K562 (cell line): ENCODE measurements around the gene NTM. TPM values are rescaled to one million over a fixed set of nuclear protein-coding genes. Genes with fewer than 3 reads are reported as not detected.

Experiments
- ATAC-seq: fragments of 200-7000 bp; cut with Tn5 transposase; 3 replicates; pipeline ENCODE4 v1.9.1; 2020; ENCODE audit warnings: moderate library complexity
- BruUV-seq: library from RNA; stranded (reverse); fragments of 400-500 nt; replicated peaks from 2 replicates; lab custom pipeline; 2021; lab: Mats Ljungman, UMichigan
- CTCF ChIA-PET: fragments of 300-600 bp; formaldehyde crosslinking; extraction: SDS; loops from one replicate; lab custom pipeline; 2021; ENCODE audit warnings: low intra/inter-chr PET ratio; lab: Yijun Ruan, JAX
- POLR2A ChIA-PET: fragments of 300-600, 350-650 bp; sonication (Branson Sonifier 250); formaldehyde crosslinking; extraction: SDS; loops from one replicate; lab custom pipeline; 2021; ENCODE audit warnings: antibody characterized with exemption, inconsistent platforms; lab: Yijun Ruan, JAX
- DNase-seq, 4 experiments: peaks; one replicate each; pipeline versions ENCODE4 v3.0.0 to v3.0.0-alpha.2; 2011 to 2018; ENCODE audit warnings: low spot score in 3 of 4, mixed read lengths in 3 of 4; ENCODE audit errors: extremely low read depth in 1 of 4
- FAIRE-seq: peaks from 2 replicates; lab custom pipeline; 2011; peaks lifted over from hg19 to GRCh38; lab: Jason Lieb, UNC
- H2AFZ ChIP-seq: 2 replicates; pipeline ENCODE4 v1.6.0; 2011; ENCODE audit warnings: low read depth, low read length, control low read depth, inconsistent platforms
- H3K27ac ChIP-seq: fragments of 200-600 bp; 3 replicates; pipeline ENCODE4 v1.8.0; 2011; ENCODE audit warnings: low read depth, mild to moderate bottlenecking, control low read depth, inconsistent platforms, low read length, moderate library complexity, mixed read lengths; ENCODE audit errors: extremely low read depth
- H3K27me3 ChIP-seq, 2 experiments: fragments of 300-600 bp in 1 of 2; 2 replicates in 1 of 2; 3 replicates in 1 of 2; pipeline versions ENCODE4 v1.6.0 to v1.8.0; 2011; ENCODE audit warnings: inconsistent platforms in 2 of 2, low read length in 2 of 2, mild to moderate bottlenecking in 1 of 2, mixed read lengths in 1 of 2, moderate library complexity in 1 of 2; ENCODE audit not compliant: control insufficient read depth in 2 of 2, insufficient read depth in 2 of 2
- H3K36me3 ChIP-seq: fragments of 300-600 bp; 3 replicates; pipeline ENCODE4 v1.8.0; 2011; ENCODE audit warnings: mild to moderate bottlenecking, low read length, inconsistent platforms; ENCODE audit not compliant: control insufficient read depth, insufficient read depth
- H3K4me1 ChIP-seq, 2 experiments: fragments of 200-600 bp in 1 of 2; replicated peaks in 1 of 2; 2 replicates in 1 of 2; 3 replicates in 1 of 2; pipeline versions ENCODE4 v1.5.1 to v1.8.0; 2011; ENCODE audit warnings: inconsistent platforms in 2 of 2, low read length in 2 of 2, mild to moderate bottlenecking in 1 of 2, mixed read lengths in 1 of 2, moderate library complexity in 1 of 2; ENCODE audit not compliant: control insufficient read depth in 2 of 2, insufficient read depth in 2 of 2
- H3K4me2 ChIP-seq: 2 replicates; pipeline ENCODE4 v1.6.1; 2011; ENCODE audit warnings: low read length, control low read depth, inconsistent platforms, mixed read lengths; ENCODE audit not compliant: insufficient read depth
- H3K4me3 ChIP-seq: fragments of 200-600 bp; sonication (generic), shearing (Covaris generic); 2 replicates; pipeline ENCODE4 v1.5.1; 2016; ENCODE audit warnings: control low read depth, inconsistent platforms
- H3K79me2 ChIP-seq: fragments of 200-600 bp; 3 replicates; pipeline ENCODE4 v1.8.0; 2011; ENCODE audit warnings: low read length, inconsistent platforms; ENCODE audit not compliant: control insufficient read depth, insufficient read depth
- H3K9ac ChIP-seq, 2 experiments: 2 replicates each; pipeline versions ENCODE4 v1.6.0 to v1.6.1; 2011; ENCODE audit warnings: low read depth in 2 of 2, low read length in 2 of 2, control low read depth in 1 of 2, inconsistent platforms in 1 of 2, mild to moderate bottlenecking in 1 of 2, mixed read lengths in 1 of 2; ENCODE audit not compliant: insufficient read depth in 1 of 2
- H3K9me1 ChIP-seq: one replicate; pipeline ENCODE4 v1.6.0; 2011; ENCODE audit warnings: inconsistent platforms, mild to moderate bottlenecking, low read length, moderate library complexity; ENCODE audit not compliant: control insufficient read depth, insufficient read depth
- H3K9me3 ChIP-seq: replicated peaks from 2 replicates; pipeline ENCODE4 v1.5.1; 2011; ENCODE audit warnings: low read depth, low read length, inconsistent platforms; ENCODE audit not compliant: control insufficient read depth, insufficient read depth
- H4K20me1 ChIP-seq: replicated peaks from 2 replicates; pipeline ENCODE4 v1.6.1; 2011; ENCODE audit warnings: low read length, inconsistent platforms, mixed read lengths; ENCODE audit not compliant: control insufficient read depth, insufficient read depth
- ESRRB ChIP-seq: fragments of 250-450 bp; sonication (Bioruptor Pico); IDR thresholded peaks from 2 replicates; pipeline ENCODE4 v1.5.0; 2020; ENCODE audit warnings: mild to moderate bottlenecking, moderate library complexity, borderline replicate concordance
- HDAC6 ChIP-seq: IDR thresholded peaks from 2 replicates; pipeline ENCODE4 v1.6.1; 2012; ENCODE audit warnings: low read depth, mild to moderate bottlenecking, control low read depth, inconsistent platforms, low read length, moderate library complexity
- MAFF ChIP-seq: IDR thresholded peaks from 2 replicates; pipeline ENCODE4 v1.6.1; 2012; ENCODE audit warnings: low read length, improper control_type of control experiment
- PTTG1 ChIP-seq: fragments of 450-650 bp; IDR thresholded peaks from 2 replicates; pipeline ENCODE4 v1.6.1; 2016; ENCODE audit warnings: low read depth, mild to moderate bottlenecking, missing genetic modification characterization, missing compliant biosample characterization
- RNF2 ChIP-seq: sonication (generic); IDR thresholded peaks from 2 replicates; pipeline ENCODE4 v1.6.1; 2016
- SAP30 ChIP-seq: fragments of 200-600 bp; sonication (generic); IDR thresholded peaks from 2 replicates; pipeline ENCODE4 v1.6.1; 2012; ENCODE audit warnings: borderline replicate concordance, low read depth, mild to moderate bottlenecking, moderate library complexity, low read length, control low read depth, inconsistent platforms; ENCODE audit not compliant: insufficient read depth, poor library complexity, severe bottlenecking
- WGBS: fragments of 100-300 bp; shearing (Covaris generic); methylation state at CpG from one replicate; pipeline ENCODE4 v1.1.6; 2016; ENCODE audit warnings: low coverage, mixed read lengths; ENCODE audit not compliant: insufficient coverage; ENCODE audit errors: missing lambda C conversion rate; 5-methylcytosine and 5-hydroxymethylcytosine counted together
- in situ Hi-C: fragments of 300-500 bp; cut with MboI; formaldehyde crosslinking; loops from 4 replicates; pipeline ENCODE4 v1.15.0; 2018; ENCODE audit warnings: inconsistent platforms, mixed read lengths
- intact Hi-C: fragments of 100-400 bp; cut with micrococcal nuclease; formaldehyde crosslinking; loops from 2 replicates; pipeline ENCODE4 v1.14.2; 2022
- polyA plus RNA-seq, 8 experiments: library from polyadenylated mRNA; depleted of rRNA in 4 of 8; stranded (reverse) in 5 of 8; unstranded in 3 of 8; fragments of >200 nt; fragmentation: Nextera tagmentation in 2 of 8; fragmentation: Illumina TruSeq in 1 of 8; extraction: Ambion mirVana in 2 of 8; extraction: Trizol in 1 of 8; gene quantifications; 2 replicates each; pipeline versions ENCODE4 v1.2.1 to v1.2.3, GENCODE V29; 2011 to 2014; ENCODE audit warnings: inconsistent platforms in 1 of 8, missing spikeins in 1 of 8
- total RNA-seq, 7 experiments: library from RNA; depleted of rRNA in 6 of 7; stranded (reverse); fragments of >200 nt in 6 of 7; fragmentation: Illumina TruSeq in 2 of 7; extraction: Trizol in 2 of 7; gene quantifications; 2 replicates each; pipeline versions ENCODE4 v1.2.1 to v1.2.3, GENCODE V29; 2011 to 2021; ENCODE audit warnings: low replicate concordance in 1 of 7
- TF ChIP-seq, protein P1 (sequence below): fragments of 450-650 bp; formaldehyde crosslinking; IDR thresholded peaks from 2 replicates; pipeline ENCODE4 v1.4.0; 2020; ENCODE audit warnings: mild to moderate bottlenecking, mixed read lengths
- TF ChIP-seq, protein P2 (sequence below): fragments of 250-450 bp; sonication (Bioruptor Pico); IDR thresholded peaks from 2 replicates; pipeline ENCODE4 v1.9.0; 2021; ENCODE audit warnings: mild to moderate bottlenecking, inconsistent platforms
- TF ChIP-seq, protein P3 (sequence below): fragments of 450-650 bp; IDR thresholded peaks from 2 replicates; pipeline ENCODE4 v1.6.1; 2014; ENCODE audit warnings: low read depth, mild to moderate bottlenecking, moderate library complexity, borderline replicate concordance
- TF ChIP-seq, protein P4 (sequence below), 2 experiments: IDR thresholded peaks; 2 replicates each; pipeline ENCODE4 v1.6.1; 2011; ENCODE audit warnings: borderline replicate concordance in 1 of 2, control low read depth in 1 of 2, low read depth in 1 of 2, low read length in 1 of 2, mild to moderate bottlenecking in 1 of 2, mixed read lengths in 1 of 2, moderate library complexity in 1 of 2; ENCODE audit not compliant: insufficient read depth in 1 of 2, insufficient read length in 1 of 2, poor library complexity in 1 of 2, severe bottlenecking in 1 of 2; ENCODE audit errors: extremely low read depth in 1 of 2
- TF ChIP-seq, protein P5 (sequence below): sonication (generic); formaldehyde crosslinking; IDR thresholded peaks from 2 replicates; pipeline ENCODE4 v1.8.0; 2022; ENCODE audit warnings: missing genetic modification reagents, mild to moderate bottlenecking, moderate library complexity, borderline replicate concordance

The NTM gene
- total and polyA plus RNA-seq, 9 of the 15 experiments (the other 6 are each of a cell fraction or from before 2014, with no cell fraction given), result not detected

DNA sequence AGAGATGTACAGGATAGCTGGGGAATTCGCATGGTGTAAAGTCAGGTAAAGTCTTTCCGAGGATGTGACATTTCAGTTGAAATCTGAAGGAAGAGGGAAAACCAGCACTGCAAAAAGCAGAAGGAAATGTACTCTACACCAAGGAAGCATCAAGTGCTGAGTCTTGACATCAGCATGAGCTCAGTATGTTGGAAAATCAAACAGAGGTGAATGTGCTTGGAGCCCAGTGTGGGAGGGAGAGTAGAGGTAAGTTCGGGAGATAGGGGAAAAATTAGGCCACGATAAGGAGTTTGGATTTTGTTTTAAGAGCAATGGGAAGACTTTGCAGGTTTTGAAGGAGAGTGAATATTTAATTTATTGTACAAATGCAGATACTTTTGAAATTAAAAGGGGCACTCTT lies 484.0 kb downstream of the NTM start:
- H3K4me3 ChIP-seq, result no peak overlapping the region
- H3K4me2 ChIP-seq, result no peak overlapping the region
- in situ Hi-C loops (no loop called here), intact Hi-C loops (no loop called here)
- H3K79me2 ChIP-seq, result no peaks in the 10 kb centered on the region
- ATAC-seq (no peak), FAIRE-seq (no peak), DNase-seq (no peak)
- H3K9me3 ChIP-seq, result no peaks in the 10 kb centered on the region
- H4K20me1 ChIP-seq, result no peaks in the 10 kb centered on the region
- H3K36me3 ChIP-seq, result no peaks in the 10 kb centered on the region
- no peak overlapping the region for H2AFZ ChIP-seq
- H3K27me3 ChIP-seq, result no peaks in the 10 kb centered on the region
- POLR2A ChIA-PET, result no interaction called here
- no peak overlapping the region for H3K9ac ChIP-seq
- H3K27ac ChIP-seq, result no peak overlapping the region
- H3K4me1 ChIP-seq, result no peaks in the 10 kb centered on the region
- 5% methylated on average over 4 of the region's 4 CpGs for WGBS
- H3K9me1 ChIP-seq, result no peaks in the 10 kb centered on the region
- CTCF ChIA-PET, result no interaction called here
- BruUV-seq, result no TSS peak
- TF ChIP-seq, protein P1, sequence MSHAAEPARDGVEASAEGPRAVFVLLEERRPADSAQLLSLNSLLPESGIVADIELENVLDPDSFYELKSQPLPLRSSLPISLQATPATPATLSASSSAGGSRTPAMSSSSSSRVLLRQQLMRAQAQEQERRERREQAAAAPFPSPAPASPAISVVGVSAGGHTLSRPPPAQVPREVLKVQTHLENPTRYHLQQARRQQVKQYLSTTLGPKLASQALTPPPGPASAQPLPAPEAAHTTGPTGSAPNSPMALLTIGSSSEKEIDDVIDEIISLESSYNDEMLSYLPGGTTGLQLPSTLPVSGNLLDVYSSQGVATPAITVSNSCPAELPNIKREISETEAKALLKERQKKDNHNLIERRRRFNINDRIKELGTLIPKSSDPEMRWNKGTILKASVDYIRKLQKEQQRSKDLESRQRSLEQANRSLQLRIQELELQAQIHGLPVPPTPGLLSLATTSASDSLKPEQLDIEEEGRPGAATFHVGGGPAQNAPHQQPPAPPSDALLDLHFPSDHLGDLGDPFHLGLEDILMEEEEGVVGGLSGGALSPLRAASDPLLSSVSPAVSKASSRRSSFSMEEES (CRISPR knock-in tag), result no peak
- TF ChIP-seq, protein P2, sequence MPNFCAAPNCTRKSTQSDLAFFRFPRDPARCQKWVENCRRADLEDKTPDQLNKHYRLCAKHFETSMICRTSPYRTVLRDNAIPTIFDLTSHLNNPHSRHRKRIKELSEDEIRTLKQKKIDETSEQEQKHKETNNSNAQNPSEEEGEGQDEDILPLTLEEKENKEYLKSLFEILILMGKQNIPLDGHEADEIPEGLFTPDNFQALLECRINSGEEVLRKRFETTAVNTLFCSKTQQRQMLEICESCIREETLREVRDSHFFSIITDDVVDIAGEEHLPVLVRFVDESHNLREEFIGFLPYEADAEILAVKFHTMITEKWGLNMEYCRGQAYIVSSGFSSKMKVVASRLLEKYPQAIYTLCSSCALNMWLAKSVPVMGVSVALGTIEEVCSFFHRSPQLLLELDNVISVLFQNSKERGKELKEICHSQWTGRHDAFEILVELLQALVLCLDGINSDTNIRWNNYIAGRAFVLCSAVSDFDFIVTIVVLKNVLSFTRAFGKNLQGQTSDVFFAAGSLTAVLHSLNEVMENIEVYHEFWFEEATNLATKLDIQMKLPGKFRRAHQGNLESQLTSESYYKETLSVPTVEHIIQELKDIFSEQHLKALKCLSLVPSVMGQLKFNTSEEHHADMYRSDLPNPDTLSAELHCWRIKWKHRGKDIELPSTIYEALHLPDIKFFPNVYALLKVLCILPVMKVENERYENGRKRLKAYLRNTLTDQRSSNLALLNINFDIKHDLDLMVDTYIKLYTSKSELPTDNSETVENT, result no peak
- TF ChIP-seq RNF2 (no peak), SAP30 (no peak), HDAC6 (no peak), ESRRB (CRISPR knock-in tag) (no peak), MAFF (no peak), PTTG1 (tag) (no peak)
- TF ChIP-seq, protein P3, sequence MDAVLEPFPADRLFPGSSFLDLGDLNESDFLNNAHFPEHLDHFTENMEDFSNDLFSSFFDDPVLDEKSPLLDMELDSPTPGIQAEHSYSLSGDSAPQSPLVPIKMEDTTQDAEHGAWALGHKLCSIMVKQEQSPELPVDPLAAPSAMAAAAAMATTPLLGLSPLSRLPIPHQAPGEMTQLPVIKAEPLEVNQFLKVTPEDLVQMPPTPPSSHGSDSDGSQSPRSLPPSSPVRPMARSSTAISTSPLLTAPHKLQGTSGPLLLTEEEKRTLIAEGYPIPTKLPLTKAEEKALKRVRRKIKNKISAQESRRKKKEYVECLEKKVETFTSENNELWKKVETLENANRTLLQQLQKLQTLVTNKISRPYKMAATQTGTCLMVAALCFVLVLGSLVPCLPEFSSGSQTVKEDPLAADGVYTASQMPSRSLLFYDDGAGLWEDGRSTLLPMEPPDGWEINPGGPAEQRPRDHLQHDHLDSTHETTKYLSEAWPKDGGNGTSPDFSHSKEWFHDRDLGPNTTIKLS, result no peak
- TF ChIP-seq, protein P4, sequence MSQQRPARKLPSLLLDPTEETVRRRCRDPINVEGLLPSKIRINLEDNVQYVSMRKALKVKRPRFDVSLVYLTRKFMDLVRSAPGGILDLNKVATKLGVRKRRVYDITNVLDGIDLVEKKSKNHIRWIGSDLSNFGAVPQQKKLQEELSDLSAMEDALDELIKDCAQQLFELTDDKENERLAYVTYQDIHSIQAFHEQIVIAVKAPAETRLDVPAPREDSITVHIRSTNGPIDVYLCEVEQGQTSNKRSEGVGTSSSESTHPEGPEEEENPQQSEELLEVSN (IDR thresholded peaks at IDR 0.05; ENCODE audit: borderline replicate concordance in 1 of 2, extremely low read depth in 1 of 2, insufficient read depth in 1 of 2, insufficient read length in 1 of 2, low read depth in 1 of 2, low read length in 1 of 2, poor library complexity in 1 of 2, severe bottlenecking in 1 of 2), result no peak
- TF ChIP-seq, protein P5, sequence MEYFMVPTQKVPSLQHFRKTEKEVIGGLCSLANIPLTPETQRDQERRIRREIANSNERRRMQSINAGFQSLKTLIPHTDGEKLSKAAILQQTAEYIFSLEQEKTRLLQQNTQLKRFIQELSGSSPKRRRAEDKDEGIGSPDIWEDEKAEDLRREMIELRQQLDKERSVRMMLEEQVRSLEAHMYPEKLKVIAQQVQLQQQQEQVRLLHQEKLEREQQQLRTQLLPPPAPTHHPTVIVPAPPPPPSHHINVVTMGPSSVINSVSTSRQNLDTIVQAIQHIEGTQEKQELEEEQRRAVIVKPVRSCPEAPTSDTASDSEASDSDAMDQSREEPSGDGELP (CRISPR knock-in tag), result no peak
